HCT116 (cell line): ENCODE data around the gene PSMB5. TPM values are rescaled to one million over a fixed set of nuclear protein-coding genes. Genes with fewer than 3 reads are reported as not detected.

Experiments
- ATAC-seq: fragments of 200-7000 bp; cut with Tn5 transposase; 2 replicates; pipeline ENCODE4 v1.9.1; 2020; ENCODE audit warnings: mild to moderate bottlenecking, moderate library complexity
- BruUV-seq: library from RNA; stranded (reverse); fragments of 400-500 nt; replicated peaks from 2 replicates; lab custom pipeline; 2021; lab: Mats Ljungman, UMichigan
- CTCF ChIA-PET: fragments of 300-600 bp; sonication (Branson Sonifier 250); formaldehyde crosslinking; loops from one replicate; lab custom pipeline; 2021; ENCODE audit warnings: antibody characterized with exemption; lab: Charles Lee
- POLR2A ChIA-PET: fragments of 300-600, 350-600 bp; sonication (Branson Sonifier 250); formaldehyde crosslinking; loops from one replicate; lab custom pipeline; 2021; ENCODE audit warnings: antibody characterized with exemption; lab: Charles Lee
- RAD21 ChIA-PET, 2 experiments: fragments of 300-600 bp; sonication (Branson Sonifier 250); formaldehyde crosslinking; loops; one replicate each; lab custom pipeline; 2023; ENCODE audit warnings: low total read pairs in 2 of 2; ENCODE audit not compliant: uncharacterized antibody in 2 of 2, unreplicated experiment in 2 of 2, low non-redundant PET in 1 of 2; lab: Charles Lee
- DNase-seq: peaks from one replicate; pipeline ENCODE4 v3.0.0-alpha.2; 2010; ENCODE audit warnings: low read depth, low spot score
- H2AFZ ChIP-seq: fragments of 200-600 bp; shearing (Covaris generic), sonication (generic); 2 replicates; pipeline ENCODE4 v1.6.1; 2017; ENCODE audit warnings: low read depth, mixed run types, mixed read lengths, antibody characterized with exemption, low read length; ENCODE audit not compliant: poor library complexity, severe bottlenecking
- H3K27ac ChIP-seq: 2 replicates; pipeline ENCODE4 v1.5.1; 2012; ENCODE audit warnings: low read depth, low read length
- H3K27me3 ChIP-seq: fragments of 200-600 bp; sonication (generic); 2 replicates; pipeline ENCODE4 v1.6.1; 2016; ENCODE audit warnings: mixed run types, low read length, mixed read lengths; ENCODE audit not compliant: insufficient read depth
- H3K36me3 ChIP-seq, 2 experiments: fragments of 200-500 bp in 1 of 2; fragments of 200-600 bp in 1 of 2; sonication (Bioruptor generic) in 1 of 2; sonication (generic) in 1 of 2; 2 replicates each; pipeline versions ENCODE4 v1.5.1 to v1.6.1; 2014 to 2016; ENCODE audit warnings: low read length in 2 of 2, inconsistent platforms in 1 of 2, mixed read lengths in 1 of 2, mixed run types in 1 of 2; ENCODE audit not compliant: insufficient read depth in 2 of 2, control insufficient read depth in 1 of 2
- H3K4me1 ChIP-seq, 2 experiments: fragments of 200-600 bp in 1 of 2; sonication (generic) in 1 of 2; 2 replicates each; pipeline versions ENCODE4 v1.5.1 to v1.6.1; 2012 to 2017; ENCODE audit warnings: low read length in 2 of 2, inconsistent platforms in 1 of 2, mild to moderate bottlenecking in 1 of 2, mixed read lengths in 1 of 2, mixed run types in 1 of 2, moderate library complexity in 1 of 2; ENCODE audit not compliant: insufficient read depth in 2 of 2, control insufficient read depth in 1 of 2
- H3K4me2 ChIP-seq: fragments of 200-600 bp; sonication (generic); 2 replicates; pipeline ENCODE4 v1.6.1; 2017; ENCODE audit warnings: mixed run types, low read length, mixed read lengths
- H3K4me3 ChIP-seq, 2 experiments: fragments of 200-600 bp in 1 of 2; sonication (generic) in 1 of 2; replicated peaks in 1 of 2; 2 replicates each; pipeline ENCODE4 v1.5.1; 2011 to 2016; ENCODE audit warnings: low read length in 2 of 2, control low read depth in 1 of 2, low read depth in 1 of 2, mild to moderate bottlenecking in 1 of 2, mixed read lengths in 1 of 2, mixed run types in 1 of 2
- H3K79me2 ChIP-seq: fragments of 200-600 bp; sonication (generic); 2 replicates; pipeline ENCODE4 v1.6.1; 2017; ENCODE audit warnings: mild to moderate bottlenecking, mixed run types, low read length, moderate library complexity, mixed read lengths; ENCODE audit not compliant: insufficient read depth
- H3K9ac ChIP-seq: fragments of 200-600 bp; sonication (generic); 2 replicates; pipeline ENCODE4 v1.6.1; 2016; ENCODE audit warnings: low read length, mixed read lengths
- H3K9me2 ChIP-seq: fragments of 200-600 bp; sonication (generic), shearing (Covaris generic); 2 replicates; pipeline ENCODE4 v1.6.1; 2017; ENCODE audit warnings: mixed run types, mild to moderate bottlenecking, moderate library complexity; ENCODE audit not compliant: insufficient read depth
- H3K9me3 ChIP-seq, 2 experiments: fragments of 200-500 bp in 1 of 2; fragments of 200-600 bp in 1 of 2; sonication (Bioruptor generic) in 1 of 2; sonication (generic) in 1 of 2; 2 replicates each; pipeline ENCODE4 v1.6.1; 2014 to 2017; ENCODE audit warnings: low read length in 2 of 2, mixed read lengths in 2 of 2, inconsistent platforms in 1 of 2, low read depth in 1 of 2, mild to moderate bottlenecking in 1 of 2, mixed run types in 1 of 2, moderate library complexity in 1 of 2; ENCODE audit not compliant: control insufficient read depth in 1 of 2, insufficient read depth in 1 of 2
- H4K20me1 ChIP-seq: fragments of 200-600 bp; sonication (generic), shearing (Covaris generic); 2 replicates; pipeline ENCODE4 v1.6.1; 2017; ENCODE audit warnings: mixed run types, mild to moderate bottlenecking, moderate library complexity; ENCODE audit not compliant: insufficient read depth
- CBX3 ChIP-seq: IDR thresholded peaks from 2 replicates; pipeline ENCODE4 v1.6.1; 2012; ENCODE audit warnings: low read depth
- CTCF ChIP-seq, 3 experiments: fragments of 200-600 bp in 1 of 3; sonication (generic) in 1 of 3; IDR thresholded peaks in 2 of 3; conservative IDR thresholded peaks in 1 of 3; 2 replicates each; pipeline ENCODE4 v1.5.1; 2012 to 2017; ENCODE audit warnings: low read depth in 2 of 3, low read length in 2 of 3, antibody characterized with exemption in 1 of 3, borderline replicate concordance in 1 of 3, control low read depth in 1 of 3, mild to moderate bottlenecking in 1 of 3, mixed read lengths in 1 of 3, mixed run types in 1 of 3, moderate library complexity in 1 of 3; ENCODE audit not compliant: insufficient read depth in 1 of 3
- intact Hi-C: fragments of 100-400 bp; cut with micrococcal nuclease; formaldehyde crosslinking; loops from 2 replicates; pipeline ENCODE4 v1.10.0; 2022
- total RNA-seq: library from RNA; stranded (reverse); gene quantifications from one replicate; pipeline ENCODE4 v1.2.1, GENCODE V29; 2021; ENCODE audit not compliant: unreplicated experiment

PSMB5 gene
- total RNA-seq, 1 experiment from 2014 or later, result 212 TPM

DNA sequence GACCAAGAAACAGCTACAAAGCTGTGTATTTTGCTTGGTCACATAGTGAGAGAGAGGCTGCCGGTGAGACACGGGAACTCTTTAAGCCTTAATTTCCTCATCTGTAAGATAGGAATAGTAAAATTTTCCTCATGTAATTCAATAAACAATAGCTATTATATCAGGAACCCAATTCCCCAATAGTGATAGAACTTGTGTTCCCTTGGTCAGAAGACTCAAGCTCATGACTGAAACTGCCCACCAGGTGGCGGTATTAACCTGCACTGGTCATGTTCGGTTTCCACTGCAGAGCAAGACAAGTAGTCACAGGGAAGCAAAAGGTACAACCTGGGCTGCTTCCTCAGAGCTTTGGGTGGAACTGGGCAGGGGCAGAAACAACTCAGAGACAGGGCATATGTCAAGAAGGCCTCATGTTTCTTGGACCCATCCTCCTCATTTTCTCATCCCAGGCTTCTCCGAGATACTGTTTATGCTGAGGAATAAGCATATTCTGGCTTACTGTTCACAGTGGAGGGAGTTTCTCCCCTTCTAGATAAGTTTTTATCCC is 48.1 kb downstream of the PSMB5 start:
- TF ChIP-seq CBX3, result no peak
- TF ChIP-seq CTCF (IDR thresholded peaks at IDR 0.05 in 2 of 3, conservative IDR thresholded peaks at IDR 0.05 in 1 of 3; ENCODE audit: borderline replicate concordance in 1 of 3, insufficient read depth in 1 of 3, low read depth in 2 of 3, low read length in 2 of 3), result peak in 2 of 3 experiments; percentile 89 to 98; a peak in 4 of 6 replicates
- H3K4me3 ChIP-seq, result no peak overlapping the region

More for the DNA sequence above, 48.1 kb downstream of the PSMB5 start:
- Histone ChIP-seq H3K27me3 (no peaks in the 10 kb centered on the region), H3K9ac (no peak overlapping the region), H3K4me1 (peaks cover 2 to 9% of the 10 kb centered on the region in 2 experiments; a peak in 2 of 4 replicates), H3K9me2 (no peaks in the 10 kb centered on the region), H4K20me1 (no peaks in the 10 kb centered on the region), H3K27ac (no peak overlapping the region), H3K36me3 (no peaks in the 10 kb centered on the region), H3K4me2 (no peak overlapping the region), H2AFZ (no peak overlapping the region), H3K79me2 (peaks cover 9% of the 10 kb centered on the region; the same call in 1 of the 2 replicates), H3K9me3 (no peaks in the 10 kb centered on the region)
- intact Hi-C loops, result loop anchor here (1.0 to 10.0 kb wide), 4 partner anchors 72 to 602 kb away; partner anchors contain the start of genes BCL2L2 and PPP1R3E
- ATAC-seq (peak; percentile 47), DNase-seq (peak; percentile 81)
- POLR2A ChIA-PET, result interaction anchor here (0.8 to 1.2 kb wide), 4 partner anchors 9 to 71 kb away, joined by 3 to 10 read pairs (median 6); partner anchors contain the start of gene CDH24
- RAD21 ChIA-PET, result interaction anchor here (0.6 to 1.6 kb wide), 17 partner anchors 8 to 164 kb away, joined by 3 to 12 read pairs (median 4); partner anchors contain the start of gene CDH24 (in 1 of the 2)
- no TSS peak for BruUV-seq
- CTCF ChIA-PET, result interaction anchor here (0.6 to 7.6 kb wide), 40 partner anchors 8 to 480 kb away, joined by 3 to 175 read pairs (median 4); partner anchors contain the start of genes ACIN1, C14orf119, CDH24 and HAUS4
